Activated CD8-positive, alpha-beta T cell treated with anti-CD3 and anti-CD28 coated beads, Interleukin-2, amount 10 ng/mL, durations not matched to agents 7 days and 5 days (primary cell): ENCODE results near the gene DKK1. TPM values are rescaled to one million over a fixed set of nuclear protein-coding genes. Genes with fewer than 3 reads are reported as not detected.
A peak's percentile ranks its signal among the peaks of the same experiment; 100 is the strongest.

Experiments used
- ATAC-seq: fragments of 150-1000 bp; cut with Tn5 transposase; one replicate; pipeline ENCODE4 v1.10.0; 2021; ENCODE audit warnings: moderate library complexity
- CTCF ChIA-PET: fragments of 350-600 bp; sonication (Branson Sonifier 250); formaldehyde crosslinking; loops from one replicate; lab custom pipeline; 2021; ENCODE audit warnings: antibody characterized with exemption; lab: Charles Lee
- POLR2A ChIA-PET: fragments of 350-600 bp; sonication (Branson Sonifier 250); formaldehyde crosslinking; loops from one replicate; lab custom pipeline; 2021; ENCODE audit warnings: antibody characterized with exemption; lab: Charles Lee
- DNase-seq: peaks from one replicate; pipeline ENCODE4 v3.0.0-alpha.2; 2020
- H3K27ac Mint-ChIP-seq: one replicate; pipeline ENCODE4 v1.8.0; 2021; ENCODE audit warnings: mild to moderate bottlenecking, mixed read lengths
- H3K27me3 Mint-ChIP-seq: one replicate; pipeline ENCODE4 v1.8.0; 2021; ENCODE audit warnings: low read depth, mixed read lengths
- H3K36me3 Mint-ChIP-seq: one replicate; pipeline ENCODE4 v1.8.0; 2021; ENCODE audit warnings: low read depth, mixed read lengths
- H3K4me1 Mint-ChIP-seq: one replicate; pipeline ENCODE4 v1.8.0; 2021; ENCODE audit warnings: low read depth, mixed read lengths
- H3K4me3 Mint-ChIP-seq: one replicate; pipeline ENCODE4 v1.8.0; 2021; ENCODE audit warnings: mild to moderate bottlenecking, mixed read lengths
- H3K9me3 Mint-ChIP-seq: one replicate; pipeline ENCODE4 v1.8.0; 2022; ENCODE audit warnings: mixed read lengths; ENCODE audit not compliant: insufficient read depth
- total RNA-seq, 2 experiments: library from RNA; stranded (reverse); gene quantifications; one replicate each; pipeline ENCODE4 v1.2.3, GENCODE V29; 2021

The DKK1 gene
- not detected for total RNA-seq

GRCh38 chr10:52313933-52314821 lies at the start of gene DKK1:
Gene DKK1, plus strand, starts transcription at chr10:52314281. Its CDS starts 154 bp downstream, at chr10:52314435.
- peak; percentile 30 for ATAC-seq
- peak; percentile 21 for DNase-seq
- POLR2A ChIA-PET = no interaction called here

DNA sequence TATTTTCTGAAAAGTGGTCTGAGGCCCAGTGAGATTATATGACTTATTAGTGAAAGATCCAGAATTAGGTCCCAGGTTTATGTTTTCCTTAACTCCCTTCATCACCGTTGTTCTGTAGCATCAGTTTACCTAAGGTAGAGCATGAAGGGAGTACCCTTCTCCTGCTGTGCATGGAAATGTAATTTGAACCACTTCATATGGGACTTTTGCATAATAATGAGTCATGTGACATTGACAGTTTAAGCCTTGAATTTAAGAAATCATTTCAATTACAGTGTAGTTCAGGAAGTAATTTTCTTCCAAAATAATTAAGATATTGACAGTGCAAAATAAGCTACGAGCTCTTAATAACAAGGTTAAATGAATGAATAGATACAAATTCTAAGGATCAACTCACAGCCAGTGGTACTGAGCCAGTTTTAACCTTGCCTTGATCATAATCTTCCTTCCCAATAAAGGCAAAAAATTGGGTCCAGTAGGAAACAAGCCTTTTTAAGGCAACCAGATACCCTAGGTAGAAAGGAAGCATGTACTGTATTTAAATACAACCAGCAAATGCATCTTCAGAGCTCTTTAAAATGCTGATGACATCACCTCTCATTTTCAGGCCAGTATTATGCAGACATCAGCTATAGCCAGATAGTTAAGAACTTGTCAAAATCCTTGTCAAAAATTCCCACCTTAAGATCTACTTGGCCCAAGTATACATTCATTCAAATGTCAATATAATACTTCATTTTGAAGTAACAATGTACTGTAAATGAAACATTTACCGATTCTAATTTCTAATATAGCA lies 48.8 kb upstream of the DKK1 start:
- no peaks in the 10 kb centered on the region for H3K9me3 Mint-ChIP-seq
- POLR2A ChIA-PET = no interaction called here
- no peaks in the 10 kb centered on the region for H3K36me3 Mint-ChIP-seq
- no peaks in the 10 kb centered on the region for H3K4me1 Mint-ChIP-seq
- no peaks in the 10 kb centered on the region for H3K27me3 Mint-ChIP-seq
- ATAC-seq (no peak), DNase-seq (no peak)
- CTCF ChIA-PET = no interaction called here
- no peak overlapping the region for H3K27ac Mint-ChIP-seq
- H3K4me3 Mint-ChIP-seq = no peak overlapping the region

More at GRCh38 chr10:52313933-52314821, at the start of gene DKK1:
- H3K27me3 Mint-ChIP-seq = peaks cover 42% of the 10 kb centered on the region
- H3K27ac Mint-ChIP-seq = no peak within 1 kb of the TSS
- no peaks in the 10 kb centered on the region for H3K9me3 Mint-ChIP-seq
- peak within 1 kb of the TSS; percentile 7 for H3K4me3 Mint-ChIP-seq
- H3K36me3 Mint-ChIP-seq = no peaks in the 10 kb centered on the region
- peaks cover 5% of the 10 kb centered on the region for H3K4me1 Mint-ChIP-seq
- CTCF ChIA-PET = no interaction called here

- H3K27ac Mint-ChIP-seq = no peak overlapping the region
- H3K9me3 Mint-ChIP-seq = no peaks in the 10 kb centered on the region
- ChIA-PET CTCF (no interaction called here), POLR2A (no interaction called here)
- no peak overlapping the region for H3K4me3 Mint-ChIP-seq
- DNase-seq = no peak
- no peaks in the 10 kb centered on the region for H3K36me3 Mint-ChIP-seq
- H3K27me3 Mint-ChIP-seq = no peaks in the 10 kb centered on the region
- H3K4me1 Mint-ChIP-seq = no peaks in the 10 kb centered on the region
- ATAC-seq = no peak
Measured at GRCh38 chr10:52266858-52267257, 47.2 kb upstream of the DKK1 start.

GRCh38 chr10:52268790-52269189 lies 45.3 kb upstream of the DKK1 start:
- H3K9me3 Mint-ChIP-seq = no peaks in the 10 kb centered on the region
- H3K27me3 Mint-ChIP-seq = no peaks in the 10 kb centered on the region
- no peak overlapping the region for H3K27ac Mint-ChIP-seq
- DNase-seq = no peak
- CTCF ChIA-PET = no interaction called here
- no peaks in the 10 kb centered on the region for H3K36me3 Mint-ChIP-seq
- no peaks in the 10 kb centered on the region for H3K4me1 Mint-ChIP-seq
- ATAC-seq = no peak
- POLR2A ChIA-PET = no interaction called here
- no peak overlapping the region for H3K4me3 Mint-ChIP-seq

DNA sequence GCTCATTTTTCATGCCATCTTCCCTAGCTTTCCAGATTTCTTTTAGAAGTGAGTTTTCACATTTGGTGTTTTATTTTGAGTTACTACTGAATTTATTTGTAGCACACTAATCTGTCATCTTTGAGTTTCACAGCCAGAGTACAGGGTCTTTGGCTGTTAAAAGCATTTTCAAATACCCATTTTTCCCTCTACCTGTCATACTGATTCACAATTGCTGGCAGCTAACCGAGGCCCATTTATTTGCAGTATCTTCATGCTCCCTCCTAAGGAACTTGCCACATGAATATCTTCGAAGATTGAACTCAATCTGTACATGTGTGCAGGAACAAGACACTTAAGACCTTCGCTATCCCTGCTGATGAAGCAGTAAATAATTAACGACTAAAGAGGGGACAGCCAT lies 44.8 kb upstream of the DKK1 start:
- DNase-seq (no peak), ATAC-seq (no peak)
- H3K27ac Mint-ChIP-seq = no peak overlapping the region
- H3K4me3 Mint-ChIP-seq = no peak overlapping the region
- CTCF ChIA-PET = no interaction called here
- no peaks in the 10 kb centered on the region for H3K9me3 Mint-ChIP-seq
- no peaks in the 10 kb centered on the region for H3K27me3 Mint-ChIP-seq
- POLR2A ChIA-PET = no interaction called here
- H3K36me3 Mint-ChIP-seq = no peaks in the 10 kb centered on the region
- H3K4me1 Mint-ChIP-seq = no peaks in the 10 kb centered on the region

DNA sequence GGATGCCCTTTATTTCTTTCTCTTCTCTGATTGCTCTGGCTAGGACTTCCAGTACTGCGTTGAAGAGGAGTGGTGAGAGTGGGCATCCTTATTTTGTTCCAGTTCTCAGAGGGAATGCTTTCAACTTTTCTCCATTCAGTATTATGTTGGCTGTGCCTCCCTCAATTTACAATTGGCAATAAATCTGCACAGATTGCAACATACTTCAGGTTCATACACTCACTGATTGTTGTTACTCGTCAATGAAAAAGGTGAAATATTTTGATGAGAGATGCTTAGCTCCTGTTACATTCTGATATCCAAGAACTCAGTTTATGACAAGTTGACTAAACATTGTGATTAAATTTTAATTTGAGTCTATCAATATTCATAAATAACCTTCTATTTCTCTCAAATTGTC lies 37.9 kb upstream of the DKK1 start:
- H3K27ac Mint-ChIP-seq = no peak overlapping the region
- no peaks in the 10 kb centered on the region for H3K27me3 Mint-ChIP-seq
- ATAC-seq (no peak), DNase-seq (no peak)
- H3K4me3 Mint-ChIP-seq = no peak overlapping the region
- H3K4me1 Mint-ChIP-seq = no peaks in the 10 kb centered on the region
- no peaks in the 10 kb centered on the region for H3K36me3 Mint-ChIP-seq
- POLR2A ChIA-PET = no interaction called here
- CTCF ChIA-PET = no interaction called here
- no peaks in the 10 kb centered on the region for H3K9me3 Mint-ChIP-seq

DNA sequence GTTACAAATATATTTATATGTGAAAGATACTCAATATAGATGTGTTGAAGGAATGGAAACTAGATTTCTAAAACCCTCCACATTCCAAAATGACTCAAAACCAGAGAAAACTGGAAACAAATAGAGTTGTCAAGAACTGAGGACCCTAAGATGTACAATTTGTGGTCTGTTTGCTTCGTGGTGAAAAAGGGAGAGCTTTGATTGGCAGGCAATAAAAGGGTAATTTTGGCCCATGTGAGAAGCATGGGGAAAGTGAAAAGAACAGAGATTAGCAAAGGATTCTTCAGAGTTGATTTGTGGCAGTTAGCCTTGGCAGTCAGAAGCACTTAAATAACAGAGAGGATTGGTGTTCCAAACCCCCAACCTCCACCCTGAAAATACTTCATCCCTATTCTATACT lies 37.1 kb upstream of the DKK1 start:
- DNase-seq (no peak), ATAC-seq (no peak)
- Mint-ChIP-seq H3K4me1 (no peaks in the 10 kb centered on the region), H3K27me3 (no peaks in the 10 kb centered on the region), H3K36me3 (no peaks in the 10 kb centered on the region), H3K4me3 (no peak overlapping the region), H3K27ac (no peak overlapping the region), H3K9me3 (no peaks in the 10 kb centered on the region)
- POLR2A ChIA-PET = no interaction called here
- CTCF ChIA-PET = no interaction called here

DNA sequence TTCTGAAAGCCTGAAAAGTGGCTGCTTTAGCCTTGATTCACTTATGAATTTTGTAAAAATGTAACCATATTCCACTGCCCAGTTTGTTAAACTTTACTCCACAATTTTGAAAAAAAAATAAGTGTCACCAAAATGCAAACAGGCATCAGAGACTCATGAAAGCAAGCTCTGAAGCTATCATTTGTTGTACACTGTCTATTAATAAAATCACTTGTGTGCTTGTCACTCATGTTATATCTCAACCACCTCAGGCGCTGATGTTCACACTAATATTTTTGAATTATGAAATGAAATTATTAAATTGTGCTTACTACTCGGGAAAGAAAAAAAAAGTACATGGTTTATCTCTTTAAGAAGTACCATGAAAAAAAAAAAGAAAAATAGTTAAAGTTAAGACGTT lies 34.5 kb upstream of the DKK1 start:
- H3K4me3 Mint-ChIP-seq = no peak overlapping the region
- CTCF ChIA-PET = no interaction called here

DNA sequence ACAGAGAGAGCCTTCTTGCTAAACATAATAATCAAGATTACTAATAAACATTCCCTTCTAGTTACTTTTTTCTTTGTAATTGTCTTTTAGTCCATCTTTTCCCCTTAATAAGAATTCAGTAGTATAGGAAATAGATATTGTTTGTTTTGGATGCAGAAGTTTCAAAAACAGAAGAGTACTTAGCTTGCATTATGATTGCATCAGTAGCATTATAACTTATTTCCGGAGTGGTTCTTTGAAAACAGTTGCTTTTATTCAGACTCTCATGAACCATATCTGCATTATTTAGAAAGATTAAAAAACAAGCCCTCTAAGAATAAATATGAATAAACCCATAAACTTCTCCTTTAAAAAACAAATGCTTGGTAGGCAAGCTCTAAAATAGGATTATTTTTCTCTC lies 34.0 kb upstream of the DKK1 start:
- ATAC-seq (no peak), DNase-seq (no peak)
- Mint-ChIP-seq H3K27ac (no peak overlapping the region), H3K27me3 (no peaks in the 10 kb centered on the region), H3K9me3 (no peaks in the 10 kb centered on the region), H3K4me3 (no peak overlapping the region), H3K36me3 (no peaks in the 10 kb centered on the region), H3K4me1 (no peaks in the 10 kb centered on the region)
- ChIA-PET POLR2A (no interaction called here), CTCF (no interaction called here)

More for the DNA sequence above, 34.5 kb upstream of the DKK1 start:
- Mint-ChIP-seq H3K4me1 (no peaks in the 10 kb centered on the region), H3K36me3 (no peaks in the 10 kb centered on the region), H3K27ac (no peak overlapping the region), H3K27me3 (no peaks in the 10 kb centered on the region), H3K9me3 (no peaks in the 10 kb centered on the region)
- DNase-seq = no peak
- POLR2A ChIA-PET = no interaction called here
- no peak for ATAC-seq

- ChIA-PET CTCF (no interaction called here), POLR2A (no interaction called here)
- H3K27me3 Mint-ChIP-seq = no peaks in the 10 kb centered on the region
- no peak overlapping the region for H3K27ac Mint-ChIP-seq
- ATAC-seq (no peak), DNase-seq (no peak)
- H3K4me1 Mint-ChIP-seq = no peaks in the 10 kb centered on the region
- H3K9me3 Mint-ChIP-seq = no peaks in the 10 kb centered on the region
- H3K36me3 Mint-ChIP-seq = no peaks in the 10 kb centered on the region
- H3K4me3 Mint-ChIP-seq = no peak overlapping the region
Measured at GRCh38 chr10:52283174-52283573, 30.9 kb upstream of the DKK1 start.

GRCh38 chr10:52284416-52285013 lies 29.6 kb upstream of the DKK1 start:
- ChIA-PET CTCF (no interaction called here), POLR2A (no interaction called here)
- no peak for DNase-seq
- H3K36me3 Mint-ChIP-seq = no peaks in the 10 kb centered on the region
- no peak for ATAC-seq
- no peaks in the 10 kb centered on the region for H3K27me3 Mint-ChIP-seq
- H3K9me3 Mint-ChIP-seq = no peaks in the 10 kb centered on the region
- no peak overlapping the region for H3K27ac Mint-ChIP-seq
- no peaks in the 10 kb centered on the region for H3K4me1 Mint-ChIP-seq
- no peak overlapping the region for H3K4me3 Mint-ChIP-seq

DNA sequence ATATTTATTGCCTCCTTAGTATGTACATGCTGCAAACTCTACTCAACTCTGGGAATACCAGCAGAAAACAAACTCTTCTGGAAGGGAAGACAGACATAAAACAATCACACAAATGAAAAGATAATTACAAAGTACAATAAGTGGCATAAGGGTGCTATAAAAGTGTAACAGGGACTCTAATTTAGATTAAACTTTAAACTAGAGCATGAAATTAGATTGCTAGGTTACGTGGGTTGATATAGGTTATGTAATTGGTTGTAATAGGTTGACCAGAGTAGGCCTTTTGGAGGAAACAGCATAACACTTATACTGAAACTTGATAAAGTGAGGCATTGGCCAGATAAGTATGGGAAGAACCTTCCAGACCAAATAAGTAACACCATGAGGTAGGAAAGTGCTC lies 26.2 kb upstream of the DKK1 start:
- ATAC-seq (no peak), DNase-seq (no peak)
- H3K27me3 Mint-ChIP-seq = no peaks in the 10 kb centered on the region
- no peak overlapping the region for H3K27ac Mint-ChIP-seq
- POLR2A ChIA-PET = no interaction called here
- no peaks in the 10 kb centered on the region for H3K4me1 Mint-ChIP-seq
- H3K9me3 Mint-ChIP-seq = no peaks in the 10 kb centered on the region
- H3K4me3 Mint-ChIP-seq = no peak overlapping the region
- CTCF ChIA-PET = no interaction called here
- H3K36me3 Mint-ChIP-seq = no peaks in the 10 kb centered on the region
